Heart left ventricle (tissue), 16 donors: Measurements from ENCODE around the gene SH3BP5L. TPM values are rescaled to one million over a fixed set of nuclear protein-coding genes. Genes with fewer than 3 reads are reported as not detected.

Experiments used
- ATAC-seq, 4 donors: fragments of 200-7000 bp; cut with Tn5 transposase; one replicate each; pipeline ENCODE4 v1.9.1; 2020 to 2022; ENCODE audit warnings: moderate library complexity in 4 of 4, mild to moderate bottlenecking in 3 of 4, moderate number of reproducible peaks in 1 of 4
- DNase-seq, 5 donors: peaks; one replicate each; pipeline ENCODE4 v3.0.0-alpha.2; 2020
- H3K27ac ChIP-seq, 12 donors: fragments of 200-600 bp; sonication (generic) in 4 of 12; one replicate each; pipeline versions ENCODE4 v1.5.0 to v1.8.0; 2016 to 2022; ENCODE audit warnings: mild to moderate bottlenecking in 2 of 12
- H3K27me3 ChIP-seq, 9 donors: fragments of 200-600 bp; sonication (generic) in 2 of 9; one replicate each; pipeline versions ENCODE4 v1.5.1 to v1.8.0; 2016 to 2022; ENCODE audit warnings: mild to moderate bottlenecking in 3 of 9
- H3K36me3 ChIP-seq, 9 donors: fragments of 200-600 bp; sonication (generic) in 2 of 9; one replicate each; pipeline versions ENCODE4 v1.5.0 to v1.8.0; 2018 to 2022; ENCODE audit warnings: mild to moderate bottlenecking in 2 of 9
- H3K4me1 ChIP-seq, 12 donors: fragments of 200-600 bp; sonication (generic) in 4 of 12; one replicate each; pipeline versions ENCODE4 v1.5.0 to v1.8.0; 2016 to 2022; ENCODE audit warnings: mild to moderate bottlenecking in 3 of 12
- H3K4me3 ChIP-seq, 12 donors: fragments of 200-600 bp; sonication (generic) in 4 of 12; one replicate each; pipeline versions ENCODE4 v1.5.0 to v1.8.0; 2017 to 2022; ENCODE audit warnings: mild to moderate bottlenecking in 9 of 12, moderate library complexity in 4 of 12
- H3K9me3 ChIP-seq, 12 donors: fragments of 200-600 bp; sonication (generic) in 4 of 12; one replicate each; pipeline versions ENCODE4 v1.5.0 to v1.8.0; 2016 to 2022; ENCODE audit warnings: mild to moderate bottlenecking in 1 of 12
- POLR2A ChIP-seq, 2 donors: fragments of 450-650 bp; IDR thresholded peaks; one replicate each; pipeline ENCODE4 v1.6.1; 2017; ENCODE audit warnings: antibody characterized with exemption in 2 of 2, mild to moderate bottlenecking in 2 of 2, moderate library complexity in 2 of 2
- WGBS, 4 donors: extraction: QIAGEN DNeasy Blood & Tissue Kit in 2 of 4; methylation state at CpG; one replicate each; pipeline versions ENCODE4 v1.1.5 to v1.1.7; 2013 to 2018; 5-methylcytosine and 5-hydroxymethylcytosine counted together
- intact Hi-C, 10 donors: fragments of 100-400 bp; cut with DNase I; formaldehyde crosslinking; loops; one replicate each; pipeline versions ENCODE4 v1.11.1 to v1.14.2; 2022
- polyA plus RNA-seq, 2 donors: library from polyadenylated mRNA; stranded (reverse); fragments of 200-250 nt; gene quantifications; one replicate each; pipeline ENCODE4 v1.2.3, GENCODE V29; 2013
- total RNA-seq, 9 donors: library from RNA; depleted of rRNA in 2 of 9; stranded (reverse); fragments of >200 nt in 2 of 9; fragmentation: NEBNext Ultra II Directional in 3 of 9; extraction: Animal tissue kit (Norgen Biotek cat#: 25700) in 3 of 9; gene quantifications; one replicate each; pipeline versions ENCODE4 v1.1.0 to v1.2.4, GENCODE V29; 2016 to 2023
- TF ChIP-seq, protein P1 (sequence below), 12 donors: fragments of 200-600 bp; sonication (generic) in 4 of 12; IDR thresholded peaks; one replicate each; pipeline versions ENCODE4 v1.5.0 to v1.8.0; 2018 to 2022; ENCODE audit warnings: antibody characterized with exemption in 12 of 12, mild to moderate bottlenecking in 5 of 12
- donor health status: ischemic (EF 13 %, LVEDD 7.1; RV severe dilation, severe dysfunction).
- donor health status: healthy with polysubstance abuse.
- donor health status: DM: no; HTN: yes; CAD: no.
- donor health status: DM: no; HTN: no; CAD: no.
- donor health status: ischemic (EF 25% LVEDD 6.9; RV normal size, moderate dysfunction).
- donor health status: ischemic (EF 25% LVEDD 5.7; RV mildly dilated, moderate dysfunction).
- donor health status: healthy.
- donor health status: DM: yes; HTN: yes; CAD: no.
- donor health status: ischemic (EF 35%, LVEDD 5.7; RV mildly dilated, moderate dysfunction).
- donor health status: nonischemic (EF 11% LVEDD 7.7; RV severe dilation, severe dysfunction).
- donor health status: DM: yes; HTN: yes; CAD: no.
- donor health status: PGD.
- donor health status: ischemic (EF 29% LVEDD 5.4; RV normal size, mild dysfunction).
- donor health status: nonischemic (EF 23%, LVEDD 6.1; RV moderate dilation, normal function).

SH3BP5L gene
- total and polyA plus RNA-seq, 11 donors, result 15.8 to 51.1 (median 19.3) TPM

DNA sequence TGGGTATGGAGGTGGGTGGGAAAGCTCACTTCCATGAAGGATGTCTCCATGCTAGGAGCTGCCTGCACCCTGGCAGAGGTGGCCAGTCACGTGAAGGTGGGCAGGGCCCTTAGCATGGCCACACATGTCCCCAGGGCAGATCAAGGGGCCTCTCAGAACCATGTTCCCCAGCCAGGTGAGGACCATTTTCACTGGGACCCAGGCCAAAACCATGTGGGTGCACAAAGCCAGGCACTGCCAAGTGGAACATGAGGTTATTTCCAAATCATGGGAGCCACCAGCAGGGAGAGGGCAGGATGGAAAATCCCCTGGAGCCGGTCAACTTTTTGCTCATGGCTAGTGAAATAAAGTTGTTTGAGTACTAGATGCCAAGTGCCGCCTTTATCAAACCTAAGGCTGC is 23.4 kb upstream of the SH3BP5L start:
- H3K4me1 ChIP-seq, result peaks cover 0 to 16% (median 0%) of the 10 kb centered on the region in 12 donors
- 66 to 88% (median 76%) methylated on average over 3 of the region's 3 CpGs for WGBS, 4 donors
- intact Hi-C loops, result no loop called here
- ATAC-seq, result peak in 1 of 4 donors; percentile 6
- no peak overlapping the region for H3K27ac ChIP-seq
- no peak for DNase-seq
- H3K27me3 ChIP-seq, result no peaks in the 10 kb centered on the region
- peaks cover 2 to 82% (median 75%) of the 10 kb centered on the region in 9 donors for H3K36me3 ChIP-seq
- H3K4me3 ChIP-seq, result no peak overlapping the region
- TF ChIP-seq, protein P1, sequence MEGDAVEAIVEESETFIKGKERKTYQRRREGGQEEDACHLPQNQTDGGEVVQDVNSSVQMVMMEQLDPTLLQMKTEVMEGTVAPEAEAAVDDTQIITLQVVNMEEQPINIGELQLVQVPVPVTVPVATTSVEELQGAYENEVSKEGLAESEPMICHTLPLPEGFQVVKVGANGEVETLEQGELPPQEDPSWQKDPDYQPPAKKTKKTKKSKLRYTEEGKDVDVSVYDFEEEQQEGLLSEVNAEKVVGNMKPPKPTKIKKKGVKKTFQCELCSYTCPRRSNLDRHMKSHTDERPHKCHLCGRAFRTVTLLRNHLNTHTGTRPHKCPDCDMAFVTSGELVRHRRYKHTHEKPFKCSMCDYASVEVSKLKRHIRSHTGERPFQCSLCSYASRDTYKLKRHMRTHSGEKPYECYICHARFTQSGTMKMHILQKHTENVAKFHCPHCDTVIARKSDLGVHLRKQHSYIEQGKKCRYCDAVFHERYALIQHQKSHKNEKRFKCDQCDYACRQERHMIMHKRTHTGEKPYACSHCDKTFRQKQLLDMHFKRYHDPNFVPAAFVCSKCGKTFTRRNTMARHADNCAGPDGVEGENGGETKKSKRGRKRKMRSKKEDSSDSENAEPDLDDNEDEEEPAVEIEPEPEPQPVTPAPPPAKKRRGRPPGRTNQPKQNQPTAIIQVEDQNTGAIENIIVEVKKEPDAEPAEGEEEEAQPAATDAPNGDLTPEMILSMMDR (IDR thresholded peaks at IDR 0.05), result no peak
- no peak for TF ChIP-seq POLR2A (IDR thresholded peaks at IDR 0.05)
- no peaks in the 10 kb centered on the region for H3K9me3 ChIP-seq

DNA sequence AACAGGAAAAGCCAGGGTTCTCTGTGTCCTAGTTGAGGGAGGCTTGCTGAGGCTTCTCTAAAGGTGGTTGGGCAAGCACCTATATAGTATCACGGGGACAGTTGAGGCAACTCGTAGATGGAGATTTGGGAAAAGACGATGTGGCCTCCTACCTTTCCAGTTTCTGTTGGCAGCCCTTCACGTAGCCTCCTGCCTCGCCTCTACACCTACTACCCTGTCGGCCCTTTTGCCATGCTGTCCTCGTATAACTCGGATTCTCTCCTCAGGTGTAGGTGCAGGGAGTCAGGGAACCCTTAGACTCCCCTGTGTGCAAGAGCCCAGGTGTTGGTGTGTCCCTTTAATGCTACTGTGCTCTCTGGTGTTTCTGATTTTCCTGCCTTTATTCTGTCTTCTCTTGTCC is 22.9 kb upstream of the SH3BP5L start:
- peaks cover 2 to 76% (median 71%) of the 10 kb centered on the region in 9 donors for H3K36me3 ChIP-seq
- H3K27me3 ChIP-seq, result no peaks in the 10 kb centered on the region
- ATAC-seq (no peak), DNase-seq (no peak)
- no peak overlapping the region for H3K27ac ChIP-seq
- WGBS, 4 donors, result 94 to 96% (median 95%) methylated on average over 8 of the region's 8 CpGs
- intact Hi-C loops, result no loop called here
- no peak overlapping the region for H3K4me3 ChIP-seq
- TF ChIP-seq POLR2A (IDR thresholded peaks at IDR 0.05), result no peak
- TF ChIP-seq, protein P1 (IDR thresholded peaks at IDR 0.05), result no peak
- no peaks in the 10 kb centered on the region for H3K9me3 ChIP-seq
- peaks cover 0 to 16% (median 0%) of the 10 kb centered on the region in 12 donors for H3K4me1 ChIP-seq

DNA sequence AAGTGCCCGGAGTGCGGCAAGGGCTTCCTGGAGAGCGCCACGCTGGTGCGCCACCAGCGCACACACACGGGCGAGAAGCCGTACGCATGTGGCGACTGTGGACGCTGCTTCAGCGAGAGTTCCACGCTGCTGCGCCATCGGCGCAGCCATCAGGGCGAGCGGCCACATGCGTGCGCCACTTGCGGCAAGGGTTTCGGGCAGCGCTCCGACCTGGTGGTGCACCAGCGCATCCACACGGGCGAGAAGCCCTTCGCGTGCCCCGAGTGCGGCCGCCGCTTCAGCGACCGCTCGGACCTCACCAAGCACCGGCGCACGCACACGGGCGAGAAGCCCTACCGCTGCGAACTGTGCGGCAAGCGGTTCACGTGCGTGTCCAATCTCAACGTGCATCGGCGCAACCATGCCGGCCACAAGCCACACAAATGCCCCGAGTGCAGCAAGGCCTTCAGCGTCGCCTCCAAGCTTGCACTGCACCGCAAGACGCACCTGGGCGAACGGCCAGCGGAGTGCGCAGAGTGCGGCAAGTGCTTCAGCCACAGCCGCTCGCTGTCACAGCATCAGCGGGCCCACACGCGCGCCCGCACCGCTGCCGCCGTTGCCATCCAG is 22.3 kb upstream of the SH3BP5L start:
- intact Hi-C loops, result no loop called here
- Histone ChIP-seq H3K9me3 (no peaks in the 10 kb centered on the region), H3K27ac (no peak overlapping the region), H3K27me3 (no peaks in the 10 kb centered on the region), H3K4me3 (no peak overlapping the region), H3K4me1 (peaks cover 0 to 21% (median 4%) of the 10 kb centered on the region in 12 donors), H3K36me3 (peaks cover 2 to 78% (median 70%) of the 10 kb centered on the region in 9 donors)
- TF ChIP-seq POLR2A (IDR thresholded peaks at IDR 0.05), result no peak
- TF ChIP-seq, protein P1 (IDR thresholded peaks at IDR 0.05), result no peak
- DNase-seq (no peak), ATAC-seq (no peak)
- WGBS, 4 donors, result 94 to 97% (median 96%) methylated on average over 39 to 72 of the region's 72 CpGs

DNA sequence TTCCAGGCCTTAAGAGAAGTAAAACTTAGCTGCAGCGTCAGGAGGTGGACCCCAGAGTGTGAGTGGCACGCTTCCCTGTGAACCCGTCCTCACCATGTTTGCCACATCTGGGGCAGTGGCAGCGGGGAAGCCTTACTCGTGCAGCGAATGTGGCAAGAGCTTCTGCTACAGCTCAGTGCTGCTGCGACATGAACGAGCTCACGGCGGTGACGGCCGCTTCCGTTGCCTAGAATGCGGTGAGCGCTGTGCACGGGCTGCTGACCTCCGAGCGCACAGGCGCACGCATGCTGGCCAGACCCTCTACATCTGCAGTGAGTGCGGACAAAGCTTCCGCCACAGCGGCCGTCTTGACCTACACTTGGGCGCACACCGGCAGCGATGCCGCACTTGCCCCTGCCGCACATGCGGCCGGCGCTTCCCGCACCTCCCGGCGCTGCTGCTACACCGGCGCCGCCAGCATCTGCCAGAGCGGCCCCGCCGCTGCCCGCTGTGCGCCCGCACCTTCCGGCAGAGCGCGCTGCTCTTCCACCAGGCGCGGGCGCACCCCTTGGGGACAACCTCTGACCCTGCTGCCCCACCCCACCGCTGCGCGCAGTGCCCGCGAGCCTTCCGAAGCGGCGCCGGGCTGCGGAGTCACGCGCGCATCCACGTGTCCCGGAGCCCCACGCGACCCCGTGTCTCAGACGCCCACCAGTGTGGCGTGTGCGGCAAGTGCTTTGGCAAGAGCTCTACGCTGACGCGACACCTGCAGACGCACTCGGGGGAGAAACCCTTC is 21.7 kb upstream of the SH3BP5L start:
- peaks cover 2 to 83% (median 70%) of the 10 kb centered on the region in 9 donors for H3K36me3 ChIP-seq

More for the DNA sequence above, 21.7 kb upstream of the SH3BP5L start:
- 91 to 98% (median 93%) methylated on average over 35 to 76 of the region's 76 CpGs for WGBS, 4 donors
- H3K27me3 ChIP-seq, result no peaks in the 10 kb centered on the region
- no peak overlapping the region for H3K27ac ChIP-seq
- TF ChIP-seq POLR2A (IDR thresholded peaks at IDR 0.05), result no peak
- TF ChIP-seq, protein P1 (IDR thresholded peaks at IDR 0.05), result no peak
- no peaks in the 10 kb centered on the region for H3K9me3 ChIP-seq
- intact Hi-C loops, result no loop called here
- DNase-seq, result no peak
- no peak overlapping the region for H3K4me3 ChIP-seq
- H3K4me1 ChIP-seq, result peaks cover 0 to 28% (median 8%) of the 10 kb centered on the region in 12 donors
- peak in 1 of 4 donors; percentile 2 for ATAC-seq
